Measurements from ENCODE around the gene POLN. TPM values are rescaled to one million over a fixed set of nuclear protein-coding genes. Genes with fewer than 3 reads are reported as not detected.

Gene POLN
- total RNA-seq, 1 experiment from 2014 or later, result 1.3 TPM

GRCh38 chr4:2193326-2193725 lies 48.6 kb downstream of the POLN start:
- no peaks in the 10 kb centered on the region for H3F3A ChIP-seq (ENCODE audit: insufficient read depth, low read depth)
- ChIA-PET POLR2A (ENCODE audit: unreplicated experiment) (no interaction called here), CTCF (no interaction called here)
- H3K9me2 ChIP-seq (ENCODE audit: insufficient read depth), result no peaks in the 10 kb centered on the region
- H3K9me3 ChIP-seq (ENCODE audit: insufficient read depth, low read depth), result peaks cover 3% of the 10 kb centered on the region
- intact Hi-C loops (cut with micrococcal nuclease; ENCODE audit: unreplicated experiment), result no loop called here
- H3K27me3 ChIP-seq (ENCODE audit: insufficient read depth, low read depth), result no peaks in the 10 kb centered on the region
- H3K79me2 ChIP-seq (ENCODE audit: low read depth), result no peaks in the 10 kb centered on the region
- H3K4me3 ChIP-seq, result no peak overlapping the region
- no peak overlapping the region for H3K4me2 ChIP-seq
- TF ChIP-seq, protein P1, sequence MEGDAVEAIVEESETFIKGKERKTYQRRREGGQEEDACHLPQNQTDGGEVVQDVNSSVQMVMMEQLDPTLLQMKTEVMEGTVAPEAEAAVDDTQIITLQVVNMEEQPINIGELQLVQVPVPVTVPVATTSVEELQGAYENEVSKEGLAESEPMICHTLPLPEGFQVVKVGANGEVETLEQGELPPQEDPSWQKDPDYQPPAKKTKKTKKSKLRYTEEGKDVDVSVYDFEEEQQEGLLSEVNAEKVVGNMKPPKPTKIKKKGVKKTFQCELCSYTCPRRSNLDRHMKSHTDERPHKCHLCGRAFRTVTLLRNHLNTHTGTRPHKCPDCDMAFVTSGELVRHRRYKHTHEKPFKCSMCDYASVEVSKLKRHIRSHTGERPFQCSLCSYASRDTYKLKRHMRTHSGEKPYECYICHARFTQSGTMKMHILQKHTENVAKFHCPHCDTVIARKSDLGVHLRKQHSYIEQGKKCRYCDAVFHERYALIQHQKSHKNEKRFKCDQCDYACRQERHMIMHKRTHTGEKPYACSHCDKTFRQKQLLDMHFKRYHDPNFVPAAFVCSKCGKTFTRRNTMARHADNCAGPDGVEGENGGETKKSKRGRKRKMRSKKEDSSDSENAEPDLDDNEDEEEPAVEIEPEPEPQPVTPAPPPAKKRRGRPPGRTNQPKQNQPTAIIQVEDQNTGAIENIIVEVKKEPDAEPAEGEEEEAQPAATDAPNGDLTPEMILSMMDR (conservative IDR thresholded peaks at IDR 0.05), result no peak
- no peak for TF ChIP-seq EZH2 (IDR thresholded peaks at IDR 0.05; ENCODE audit: low read depth)
- H3K4me1 ChIP-seq (replicated peaks; ENCODE audit: insufficient read depth), result no peaks in the 10 kb centered on the region
- BruUV-seq (replicated peaks), result no TSS peak
- H3K27ac ChIP-seq, result no peak overlapping the region
- no peak for DNase-seq
- H2AFZ ChIP-seq, result no peak overlapping the region
- no peaks in the 10 kb centered on the region for H3K36me3 ChIP-seq (ENCODE audit: low read depth)
- H4K20me1 ChIP-seq (ENCODE audit: insufficient read depth), result no peaks in the 10 kb centered on the region

DNA sequence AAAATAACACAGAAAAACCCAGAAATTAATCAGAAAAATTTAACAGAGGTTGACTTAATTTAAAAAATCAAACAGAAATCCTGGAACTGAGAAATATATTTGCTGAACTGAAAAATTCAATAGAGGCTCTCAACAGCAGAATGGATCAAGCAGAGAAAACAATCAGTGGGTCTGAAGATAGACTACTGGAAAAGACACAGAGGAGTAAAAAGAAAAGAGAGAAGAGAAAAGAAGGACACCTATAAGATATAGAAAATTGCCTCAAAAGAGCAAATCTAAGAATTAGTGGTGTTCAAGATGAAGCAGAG lies 55.1 kb downstream of the POLN start:
- ChIA-PET CTCF (no interaction called here), POLR2A (ENCODE audit: unreplicated experiment) (no interaction called here)
- no peaks in the 10 kb centered on the region for H3K9me2 ChIP-seq (ENCODE audit: insufficient read depth)
- no peak overlapping the region for H3K27ac ChIP-seq
- no peaks in the 10 kb centered on the region for H3K4me1 ChIP-seq (replicated peaks; ENCODE audit: insufficient read depth)
- H3K79me2 ChIP-seq (ENCODE audit: low read depth), result no peaks in the 10 kb centered on the region
- no TSS peak for BruUV-seq (replicated peaks)
- no peak overlapping the region for H2AFZ ChIP-seq
- H3K9me3 ChIP-seq (ENCODE audit: insufficient read depth, low read depth), result peaks cover 3% of the 10 kb centered on the region; the same call in 1 of the 2 replicates
- H3K27me3 ChIP-seq (ENCODE audit: insufficient read depth, low read depth), result no peaks in the 10 kb centered on the region
- H3K4me3 ChIP-seq, result no peak overlapping the region
- intact Hi-C loops (cut with micrococcal nuclease; ENCODE audit: unreplicated experiment), result loop anchor here (1.0 to 5.0 kb wide), 5 partner anchors 178 to 439 kb away; no protein-coding TSS in a partner anchor
- H4K20me1 ChIP-seq (ENCODE audit: insufficient read depth), result no peaks in the 10 kb centered on the region
- no peak for DNase-seq
- no peaks in the 10 kb centered on the region for H3K36me3 ChIP-seq (ENCODE audit: low read depth)
- TF ChIP-seq EZH2 (IDR thresholded peaks at IDR 0.05; ENCODE audit: low read depth), result no peak
- TF ChIP-seq, protein P1 (conservative IDR thresholded peaks at IDR 0.05), result no peak
- no peaks in the 10 kb centered on the region for H3F3A ChIP-seq (ENCODE audit: insufficient read depth, low read depth)
- H3K4me2 ChIP-seq, result no peak overlapping the region

DNA sequence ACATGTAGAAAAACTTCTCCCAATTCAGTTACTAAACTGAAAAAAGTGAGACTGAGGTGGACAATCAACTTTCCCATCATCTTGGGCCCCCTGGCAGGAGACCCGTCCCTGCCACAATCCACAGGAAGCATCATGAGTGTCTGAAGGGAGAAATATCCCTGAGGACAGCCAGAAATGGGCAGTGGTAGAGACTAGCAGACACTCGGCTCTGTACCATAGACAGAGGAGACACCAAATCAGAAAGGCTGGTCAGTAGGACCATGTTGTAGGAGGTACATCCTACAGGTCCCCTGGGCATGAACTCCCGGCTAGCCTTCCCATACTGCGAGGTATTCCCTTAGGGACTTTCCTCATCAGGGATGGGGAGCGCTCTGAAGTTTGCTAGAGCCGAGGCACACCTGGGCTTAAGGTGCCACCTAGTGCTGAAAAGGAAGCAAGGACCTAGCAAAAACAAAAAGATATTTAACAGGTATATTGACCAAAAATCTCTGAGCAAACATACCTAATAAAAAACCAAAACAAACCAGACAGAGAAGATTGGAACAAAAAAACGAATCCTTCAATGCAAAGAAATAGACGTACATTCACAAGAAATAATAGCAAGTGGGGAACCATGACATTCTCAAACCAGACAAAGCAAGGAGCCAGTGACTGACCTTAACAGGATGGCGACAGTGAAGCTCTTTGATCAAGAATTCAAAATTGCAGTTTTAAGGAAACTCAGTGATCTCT lies 55.6 kb downstream of the POLN start:
- no peak overlapping the region for H2AFZ ChIP-seq
- no peak overlapping the region for H3K4me3 ChIP-seq
- BruUV-seq (replicated peaks), result no TSS peak
- H3K27ac ChIP-seq, result no peak overlapping the region
- intact Hi-C loops (cut with micrococcal nuclease; ENCODE audit: unreplicated experiment), result loop anchor here (1.0 to 5.0 kb wide), 5 partner anchors 177 to 438 kb away; no protein-coding TSS in a partner anchor
- H3K27me3 ChIP-seq (ENCODE audit: insufficient read depth, low read depth), result no peaks in the 10 kb centered on the region
- POLR2A ChIA-PET (ENCODE audit: unreplicated experiment), result no interaction called here
- TF ChIP-seq EZH2 (IDR thresholded peaks at IDR 0.05; ENCODE audit: low read depth), result no peak
- TF ChIP-seq, protein P1 (conservative IDR thresholded peaks at IDR 0.05), result peak; percentile 85
- H4K20me1 ChIP-seq (ENCODE audit: insufficient read depth), result no peaks in the 10 kb centered on the region
- H3F3A ChIP-seq (ENCODE audit: insufficient read depth, low read depth), result no peaks in the 10 kb centered on the region
- no peaks in the 10 kb centered on the region for H3K4me1 ChIP-seq (replicated peaks; ENCODE audit: insufficient read depth)
- peak; percentile 43 to 47 for DNase-seq
- H3K9me3 ChIP-seq (ENCODE audit: insufficient read depth, low read depth), result peaks cover 3% of the 10 kb centered on the region; the same call in 1 of the 2 replicates
- no peak overlapping the region for H3K4me2 ChIP-seq
- H3K79me2 ChIP-seq (ENCODE audit: low read depth), result no peaks in the 10 kb centered on the region
- no peaks in the 10 kb centered on the region for H3K36me3 ChIP-seq (ENCODE audit: low read depth)
- H3K9me2 ChIP-seq (ENCODE audit: insufficient read depth), result no peaks in the 10 kb centered on the region
- CTCF ChIA-PET, result no interaction called here

All from PC-9 (cell line).